OCI-LY1 (cell line): ENCODE data around the gene DNAJC15.

Experiments
- H2AFZ ChIP-seq: fragments of 200-600 bp; sonication (generic), shearing (Covaris generic); 2 replicates; pipeline ENCODE4 v1.6.0; 2014; ENCODE audit warnings: antibody characterized with exemption, mild to moderate bottlenecking, low read length
- H3F3A ChIP-seq: fragments of 200-600 bp; sonication (generic), shearing (Covaris generic); 2 replicates; pipeline ENCODE4 v1.6.0; 2014; ENCODE audit warnings: mild to moderate bottlenecking, antibody characterized with exemption, low read length, moderate library complexity; ENCODE audit not compliant: insufficient read depth
- H3K27ac ChIP-seq: fragments of 200-600 bp; sonication (generic); 2 replicates; pipeline ENCODE4 v1.5.1; 2014; ENCODE audit warnings: low read length, mixed run types, mild to moderate bottlenecking, low read depth; ENCODE audit not compliant: poor library complexity, severe bottlenecking
- H3K27me3 ChIP-seq: fragments of 200-600 bp; sonication (generic); 2 replicates; pipeline ENCODE4 v1.6.0; 2014; ENCODE audit warnings: antibody characterized with exemption, mild to moderate bottlenecking, low read length, moderate library complexity; ENCODE audit not compliant: insufficient read depth
- H3K36me3 ChIP-seq: fragments of 200-600 bp; sonication (generic); 2 replicates; pipeline ENCODE4 v1.6.1; 2014; ENCODE audit warnings: mild to moderate bottlenecking, antibody characterized with exemption, low read length, moderate library complexity, mixed read lengths; ENCODE audit not compliant: insufficient read depth
- H3K4me1 ChIP-seq: fragments of 200-600 bp; sonication (generic); 2 replicates; pipeline ENCODE4 v1.5.1; 2014; ENCODE audit warnings: mild to moderate bottlenecking, low read length, moderate library complexity; ENCODE audit not compliant: insufficient read depth, severe bottlenecking
- H3K4me2 ChIP-seq: fragments of 200-600 bp; sonication (generic), shearing (Covaris generic); 2 replicates; pipeline ENCODE4 v1.6.1; 2014; ENCODE audit warnings: low read length
- H3K4me3 ChIP-seq: fragments of 200-600 bp; sonication (generic); 2 replicates; pipeline ENCODE4 v1.5.1; 2014; ENCODE audit warnings: low read length, low read depth, mild to moderate bottlenecking, mixed read lengths; ENCODE audit not compliant: poor library complexity, severe bottlenecking
- H3K79me2 ChIP-seq: fragments of 200-600 bp; shearing (Covaris generic); 2 replicates; pipeline ENCODE4 v1.6.1; 2016; ENCODE audit warnings: mixed run types, low read length, mixed read lengths; ENCODE audit not compliant: insufficient read depth
- H3K9ac ChIP-seq: fragments of 200-600 bp; sonication (generic), shearing (Covaris generic); 2 replicates; pipeline ENCODE4 v1.6.1; 2014; ENCODE audit warnings: mild to moderate bottlenecking, low read length, mixed read lengths
- H3K9me2 ChIP-seq: fragments of 200-600 bp; sonication (generic), shearing (Covaris generic); 2 replicates; pipeline ENCODE4 v1.6.1; 2014; ENCODE audit warnings: low read depth, mild to moderate bottlenecking, low read length, mixed read lengths
- H3K9me3 ChIP-seq: fragments of 200-600 bp; shearing (Covaris generic); 2 replicates; pipeline ENCODE4 v1.6.1; 2014; ENCODE audit warnings: low read length, mixed read lengths
- H4K20me1 ChIP-seq: fragments of 200-600 bp; sonication (generic), shearing (Covaris generic); 2 replicates; pipeline ENCODE4 v1.6.0; 2016; ENCODE audit warnings: mild to moderate bottlenecking, low read length; ENCODE audit not compliant: insufficient read depth
- EZH2 ChIP-seq: fragments of 200-600 bp; sonication (generic), shearing (Covaris generic); IDR thresholded peaks from 2 replicates; pipeline ENCODE4 v1.8.0; 2017; ENCODE audit warnings: borderline replicate concordance, mixed run types, mild to moderate bottlenecking, antibody characterized with exemption, low read length, moderate library complexity, mixed read lengths
- TF ChIP-seq, protein P1 (sequence below): fragments of 200-600 bp; sonication (generic), shearing (Covaris generic); IDR thresholded peaks from 2 replicates; pipeline ENCODE4 v1.5.1; 2017; ENCODE audit warnings: mild to moderate bottlenecking, antibody characterized with exemption, low read length, moderate library complexity, mixed read lengths

Gene DNAJC15

DNA sequence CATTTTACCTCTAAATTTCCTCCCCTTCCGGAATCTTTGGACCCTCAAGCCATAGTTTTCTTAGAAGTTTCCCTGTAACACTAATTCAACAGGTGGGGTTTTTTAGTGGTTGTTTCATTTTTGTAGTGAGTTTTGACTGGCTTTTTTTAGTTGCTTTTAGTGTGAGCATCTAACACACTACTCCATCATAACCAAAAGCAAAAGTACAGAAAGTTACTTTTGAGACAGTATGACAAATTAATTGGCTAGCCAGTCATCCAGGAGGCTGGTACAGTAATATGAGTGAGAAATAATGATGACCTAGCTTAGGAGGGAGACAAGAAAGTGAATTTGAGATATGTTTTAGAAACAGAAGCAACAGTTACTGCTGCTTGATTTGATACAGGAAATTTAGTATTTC is 71.5 kb downstream of the DNAJC15 start:
- no peaks in the 10 kb centered on the region for H3K4me1 ChIP-seq
- H3F3A ChIP-seq = no peaks in the 10 kb centered on the region
- H3K4me2 ChIP-seq = no peak overlapping the region
- H3K9me2 ChIP-seq = no peaks in the 10 kb centered on the region
- no peaks in the 10 kb centered on the region for H3K79me2 ChIP-seq
- peaks cover 23% of the 10 kb centered on the region for H3K36me3 ChIP-seq
- H3K9ac ChIP-seq = no peak overlapping the region
- H3K27ac ChIP-seq = no peak overlapping the region
- no peak overlapping the region for H3K4me3 ChIP-seq
- no peaks in the 10 kb centered on the region for H3K9me3 ChIP-seq
- H4K20me1 ChIP-seq = no peaks in the 10 kb centered on the region
- H2AFZ ChIP-seq = no peak overlapping the region
- TF ChIP-seq, protein P1, sequence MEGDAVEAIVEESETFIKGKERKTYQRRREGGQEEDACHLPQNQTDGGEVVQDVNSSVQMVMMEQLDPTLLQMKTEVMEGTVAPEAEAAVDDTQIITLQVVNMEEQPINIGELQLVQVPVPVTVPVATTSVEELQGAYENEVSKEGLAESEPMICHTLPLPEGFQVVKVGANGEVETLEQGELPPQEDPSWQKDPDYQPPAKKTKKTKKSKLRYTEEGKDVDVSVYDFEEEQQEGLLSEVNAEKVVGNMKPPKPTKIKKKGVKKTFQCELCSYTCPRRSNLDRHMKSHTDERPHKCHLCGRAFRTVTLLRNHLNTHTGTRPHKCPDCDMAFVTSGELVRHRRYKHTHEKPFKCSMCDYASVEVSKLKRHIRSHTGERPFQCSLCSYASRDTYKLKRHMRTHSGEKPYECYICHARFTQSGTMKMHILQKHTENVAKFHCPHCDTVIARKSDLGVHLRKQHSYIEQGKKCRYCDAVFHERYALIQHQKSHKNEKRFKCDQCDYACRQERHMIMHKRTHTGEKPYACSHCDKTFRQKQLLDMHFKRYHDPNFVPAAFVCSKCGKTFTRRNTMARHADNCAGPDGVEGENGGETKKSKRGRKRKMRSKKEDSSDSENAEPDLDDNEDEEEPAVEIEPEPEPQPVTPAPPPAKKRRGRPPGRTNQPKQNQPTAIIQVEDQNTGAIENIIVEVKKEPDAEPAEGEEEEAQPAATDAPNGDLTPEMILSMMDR = no peak
- no peak for TF ChIP-seq EZH2
- H3K27me3 ChIP-seq = no peaks in the 10 kb centered on the region

DNA sequence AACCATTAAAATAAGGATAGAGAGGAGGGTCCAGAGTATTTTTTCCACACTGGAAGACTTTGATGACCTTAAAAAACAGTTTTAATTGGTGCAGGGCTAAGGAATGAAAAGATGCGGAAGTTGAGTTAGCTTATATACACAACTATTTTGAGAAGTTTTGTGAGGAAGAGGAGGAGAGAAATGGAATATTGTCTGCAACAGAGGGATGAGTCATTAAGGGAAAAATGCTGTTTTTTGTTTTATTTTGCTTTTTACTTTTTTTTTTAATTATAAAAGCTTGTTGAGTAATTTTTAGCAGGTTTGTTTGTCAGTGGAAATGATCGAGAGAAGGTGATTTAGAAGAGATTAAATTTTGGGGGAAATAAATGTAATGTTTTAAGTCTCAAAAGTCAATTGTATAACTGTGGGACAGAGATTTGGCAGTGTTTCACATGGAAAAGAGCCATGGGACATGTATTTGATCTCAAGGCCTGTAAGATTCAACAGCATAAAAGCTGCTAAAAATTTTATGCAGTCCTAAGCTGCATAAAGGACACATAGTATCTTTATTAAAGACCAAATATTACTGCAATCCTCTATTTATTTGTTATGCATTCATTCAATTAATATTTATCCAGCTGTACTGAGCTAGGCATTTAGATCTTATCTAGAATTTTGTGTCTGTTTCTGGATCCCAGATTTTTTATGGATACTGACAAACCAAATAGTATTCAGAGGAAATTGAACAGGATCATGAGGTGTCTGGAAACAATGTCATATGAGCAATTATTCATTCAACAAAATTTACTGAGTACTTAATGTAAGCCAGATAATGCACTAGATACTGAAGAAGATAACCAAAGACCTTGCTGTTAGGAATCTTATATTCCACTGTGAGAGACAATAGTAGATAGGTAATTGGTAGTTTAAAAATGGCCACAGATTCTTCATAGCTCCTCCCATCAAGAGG is 72.7 kb downstream of the DNAJC15 start:
- H3K36me3 ChIP-seq = peaks cover 20% of the 10 kb centered on the region
- H3K9me2 ChIP-seq = no peaks in the 10 kb centered on the region
- H3K27ac ChIP-seq = no peak overlapping the region
- H3K9me3 ChIP-seq = no peaks in the 10 kb centered on the region; the same call in 1 of the 2 replicates
- H2AFZ ChIP-seq = no peak overlapping the region
- no peaks in the 10 kb centered on the region for H3F3A ChIP-seq
- TF ChIP-seq, protein P1 = no peak
- TF ChIP-seq EZH2 = no peak
- no peaks in the 10 kb centered on the region for H3K4me1 ChIP-seq
- H4K20me1 ChIP-seq = no peaks in the 10 kb centered on the region
- H3K4me3 ChIP-seq = no peak overlapping the region
- no peak overlapping the region for H3K4me2 ChIP-seq
- H3K9ac ChIP-seq = no peak overlapping the region
- H3K79me2 ChIP-seq = no peaks in the 10 kb centered on the region
- H3K27me3 ChIP-seq = no peaks in the 10 kb centered on the region

DNA sequence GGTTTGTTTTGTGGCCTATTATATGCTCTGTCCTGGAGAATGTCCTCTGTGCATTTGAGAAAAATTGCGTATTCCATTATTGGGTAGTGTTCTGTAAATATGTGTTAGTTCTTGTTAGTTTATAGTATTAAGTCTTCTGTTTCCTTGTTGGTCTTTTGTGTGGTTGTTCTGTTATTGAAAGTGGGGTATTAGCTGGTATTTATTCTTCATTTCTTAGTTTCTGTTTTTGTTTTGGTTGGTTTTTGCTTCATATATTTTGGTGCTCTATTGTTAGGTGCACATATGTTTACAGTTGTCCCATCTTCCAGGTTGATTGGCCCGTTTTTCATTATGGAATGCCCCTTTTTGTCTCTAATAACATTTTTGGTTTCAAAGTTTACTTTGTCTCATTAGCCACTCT is 77.3 kb downstream of the DNAJC15 start:
- no peak for TF ChIP-seq EZH2
- TF ChIP-seq, protein P1 = no peak
- no peak overlapping the region for H3K27ac ChIP-seq
- no peaks in the 10 kb centered on the region for H3K27me3 ChIP-seq
- H3K9me2 ChIP-seq = no peaks in the 10 kb centered on the region
- peaks cover 16% of the 10 kb centered on the region for H3K36me3 ChIP-seq
- H3K9ac ChIP-seq = no peak overlapping the region
- H4K20me1 ChIP-seq = no peaks in the 10 kb centered on the region
- H3K4me2 ChIP-seq = no peak overlapping the region
- H2AFZ ChIP-seq = no peak overlapping the region
- H3K9me3 ChIP-seq = no peaks in the 10 kb centered on the region; the same call in 1 of the 2 replicates
- no peaks in the 10 kb centered on the region for H3F3A ChIP-seq
- no peak overlapping the region for H3K4me3 ChIP-seq
- H3K4me1 ChIP-seq = no peaks in the 10 kb centered on the region
- 0 out of 2 replicates have a peak, but pooled peaks cover 5% of the 10 kb centered on the region for H3K79me2 ChIP-seq
